Fibroblast of lung (primary cell): ENCODE results near the gene RALA.

Experiments
- CTCF ChIP-seq, 2 donors: IDR thresholded peaks in 1 of 2; conservative IDR thresholded peaks in 1 of 2; 1 replicate in 1 of 2; 2 replicates in 1 of 2; pipeline ENCODE4 v1.5.1; 2011 to 2012; ENCODE audit warnings: low read length in 2 of 2, control low read depth in 1 of 2, inconsistent platforms in 1 of 2, low read depth in 1 of 2, mild to moderate bottlenecking in 1 of 2
- EZH2 ChIP-seq: IDR thresholded peaks from 2 replicates; pipeline ENCODE4 v1.5.1; 2012; ENCODE audit warnings: low read length, control low read depth, mild to moderate bottlenecking; ENCODE audit errors: missing control alignments

- TF ChIP-seq CTCF (conservative IDR thresholded peaks at IDR 0.05 in 1 of 2, IDR thresholded peaks at IDR 0.05 in 1 of 2; ENCODE audit: low read depth in 1 of 2, low read length in 2 of 2) = no peak
- no peak for TF ChIP-seq EZH2
These were observed 53.0 kb downstream of the RALA start for GRCh38 chr7:39676346-39676745.
